HepG2 (cell line): ENCODE data around the gene PIR. TPM values are rescaled to one million over a fixed set of nuclear protein-coding genes. Genes with fewer than 3 reads are reported as not detected.

Experiments
- ATAC-seq: fragments of 200-7000 bp; cut with Tn5 transposase; 3 replicates; pipeline ENCODE4 v1.9.1; 2020; ENCODE audit warnings: mild to moderate bottlenecking, moderate library complexity
- BruUV-seq: library from RNA; stranded (reverse); fragments of 400-500 nt; replicated peaks from 2 replicates; lab custom pipeline; 2021; lab: Mats Ljungman, UMichigan
- CTCF ChIA-PET: fragments of 300-600 bp; formaldehyde crosslinking; extraction: SDS; loops from one replicate; lab custom pipeline; 2021; ENCODE audit warnings: low total read pairs, inconsistent platforms, low intra/inter-chr PET ratio; lab: Yijun Ruan, JAX
- POLR2A ChIA-PET: fragments of 350-600 bp; sonication (Branson Sonifier 250); formaldehyde crosslinking; loops from one replicate; lab custom pipeline; 2020; ENCODE audit warnings: antibody characterized with exemption, inconsistent platforms; lab: Yijun Ruan, JAX
- DNase-seq: peaks from one replicate; pipeline ENCODE4 v3.0.0-alpha.2; 2015; ENCODE audit warnings: low spot score
- FAIRE-seq: peaks from 3 replicates; lab custom pipeline; 2011; peaks lifted over from hg19 to GRCh38; lab: Jason Lieb, UNC
- H2AFZ ChIP-seq: one replicate; pipeline ENCODE4 v1.6.1; 2011; ENCODE audit warnings: low read length, inconsistent platforms
- H3K27ac ChIP-seq: fragments of 300-600 bp; 3 replicates; pipeline ENCODE4 v1.8.0; 2011; ENCODE audit warnings: mixed run types, mild to moderate bottlenecking, mixed read lengths, low read length, inconsistent platforms; ENCODE audit not compliant: insufficient read depth; ENCODE audit errors: extremely low read length
- H3K27me3 ChIP-seq, 2 experiments: fragments of 200-600 bp in 1 of 2; 2 replicates in 1 of 2; 3 replicates in 1 of 2; pipeline versions ENCODE4 v1.6.0 to v1.8.0; 2011; ENCODE audit warnings: low read length in 2 of 2, mild to moderate bottlenecking in 2 of 2, moderate library complexity in 2 of 2, inconsistent platforms in 1 of 2; ENCODE audit not compliant: insufficient read depth in 2 of 2, control insufficient read depth in 1 of 2
- H3K36me3 ChIP-seq, 2 experiments: fragments of 200-600 bp in 1 of 2; replicated peaks in 1 of 2; 2 replicates in 1 of 2; 3 replicates in 1 of 2; pipeline versions ENCODE4 v1.5.1 to v1.8.0; 2011; ENCODE audit warnings: low read length in 2 of 2, inconsistent platforms in 1 of 2; ENCODE audit not compliant: insufficient read depth in 2 of 2, control insufficient read depth in 1 of 2
- H3K4me1 ChIP-seq: 2 replicates; pipeline ENCODE4 v1.5.1; 2012; ENCODE audit warnings: low read length, inconsistent platforms; ENCODE audit not compliant: insufficient read depth
- H3K4me2 ChIP-seq: 2 replicates; pipeline ENCODE4 v1.6.0; 2011; ENCODE audit warnings: low read depth, low read length, inconsistent platforms
- H3K4me3 ChIP-seq, 3 experiments: fragments of 200-600 bp in 1 of 3; sonication (generic), shearing (Covaris generic) in 1 of 3; replicated peaks in 1 of 3; 2 replicates each; pipeline ENCODE4 v1.5.1; 2011 to 2016; ENCODE audit warnings: low read length in 3 of 3, inconsistent platforms in 2 of 3, low read depth in 2 of 3, mild to moderate bottlenecking in 2 of 3, control low read depth in 1 of 3, mixed read lengths in 1 of 3; ENCODE audit not compliant: insufficient read depth in 1 of 3
- H3K79me2 ChIP-seq: one replicate; pipeline ENCODE4 v1.6.1; 2011; ENCODE audit warnings: low read length, inconsistent platforms; ENCODE audit not compliant: insufficient read depth
- H3K9ac ChIP-seq: 2 replicates; pipeline ENCODE4 v1.6.0; 2011; ENCODE audit warnings: mild to moderate bottlenecking, low read depth, low read length, inconsistent platforms; ENCODE audit not compliant: insufficient read depth
- H3K9me3 ChIP-seq: 2 replicates; pipeline ENCODE4 v1.5.1; 2012; ENCODE audit warnings: mild to moderate bottlenecking, low read length
- H4K20me1 ChIP-seq: 2 replicates; pipeline ENCODE4 v1.6.0; 2011; ENCODE audit warnings: inconsistent platforms, mild to moderate bottlenecking, low read length, moderate library complexity; ENCODE audit not compliant: insufficient read depth
- ELK4 ChIP-seq: sonication (generic); formaldehyde crosslinking; IDR thresholded peaks from 2 replicates; pipeline ENCODE4 v1.9.0; 2021; ENCODE audit warnings: missing genetic modification reagents, borderline replicate concordance
- HNRNPUL1 ChIP-seq: fragments of 200-400 bp; formaldehyde crosslinking; IDR thresholded peaks from 2 replicates; pipeline ENCODE4 v1.6.1; 2017; ENCODE audit warnings: low read depth, mild to moderate bottlenecking, low read length, moderate library complexity
- MTF2 ChIP-seq: sonication (generic); formaldehyde crosslinking; IDR thresholded peaks from 2 replicates; pipeline ENCODE4 v1.5.0; 2020; ENCODE audit warnings: missing genetic modification reagents, borderline replicate concordance
- RAD21 ChIP-seq: fragments of 450-650 bp; formaldehyde crosslinking; IDR thresholded peaks from 2 replicates; pipeline ENCODE4 v1.5.0; 2020; ENCODE audit warnings: mild to moderate bottlenecking
- RELA ChIP-seq: sonication (generic); formaldehyde crosslinking; IDR thresholded peaks from 2 replicates; pipeline ENCODE4 v1.4.0; 2020; ENCODE audit warnings: missing genetic modification reagents
- U2AF2 ChIP-seq: fragments of 200-400 bp; formaldehyde crosslinking; IDR thresholded peaks from 2 replicates; pipeline ENCODE4 v1.6.1; 2017; ENCODE audit warnings: low read depth, mild to moderate bottlenecking, low read length
- ZFP37 ChIP-seq: sonication (generic); formaldehyde crosslinking; IDR thresholded peaks from 2 replicates; pipeline ENCODE4 v1.4.0; 2020; ENCODE audit warnings: missing genetic modification reagents, borderline replicate concordance
- ZNF335 ChIP-seq: sonication (generic); formaldehyde crosslinking; IDR thresholded peaks from 2 replicates; pipeline ENCODE4 v1.4.0; 2020; ENCODE audit warnings: missing genetic modification reagents
- ZNF362 ChIP-seq: sonication (generic); formaldehyde crosslinking; IDR thresholded peaks from 2 replicates; pipeline ENCODE4 v1.4.0; 2020; ENCODE audit warnings: missing genetic modification reagents, mild to moderate bottlenecking, borderline replicate concordance
- WGBS: methylation state at CpG from one replicate; pipeline ENCODE4 v1.1.6; 2017; ENCODE audit warnings: low lambda C conversion rate; 5-methylcytosine and 5-hydroxymethylcytosine counted together
- in situ Hi-C: cut with HindIII; loops from 2 replicates; pipeline ENCODE4 v1.10.0; 2017; ENCODE audit warnings: low pct_unique_long_range_greater_than_20kb; ENCODE audit not compliant: extremely low pct_ligation_motif_present
- intact Hi-C: fragments of 100-400 bp; cut with micrococcal nuclease; formaldehyde crosslinking; loops from one replicate; pipeline ENCODE4 v1.10.0; 2022; ENCODE audit not compliant: unreplicated experiment
- polyA plus RNA-seq, 8 experiments: library from polyadenylated mRNA; depleted of rRNA in 3 of 8; stranded (reverse) in 7 of 8; unstranded in 1 of 8; fragments of >200 nt; fragmentation: Illumina TruSeq in 4 of 8; extraction: Trizol in 4 of 8; gene quantifications; 2 replicates each; pipeline versions ENCODE4 v1.2.1 to v1.2.3, GENCODE V29; 2011 to 2016; ENCODE audit warnings: low read depth in 4 of 8, missing spikeins in 1 of 8, mixed read lengths in 1 of 8; ENCODE audit not compliant: insufficient read depth in 1 of 8
- total RNA-seq, 5 experiments: library from RNA; depleted of rRNA; stranded (reverse); fragments of >200 nt; fragmentation: Illumina TruSeq; extraction: Trizol; gene quantifications; 2 replicates each; pipeline ENCODE4 v1.2.3, GENCODE V29; 2016; ENCODE audit warnings: low read depth in 1 of 5

PIR gene
- total and polyA plus RNA-seq, 2 of the 13 experiments (the other 11 are each of a cell fraction or from before 2014, with no cell fraction given), result 12.2 to 38.0 TPM

GRCh38 chrX:15465347-15465746, 27.8 kb downstream of the PIR start:
- DNase-seq (no peak), FAIRE-seq (no peak), ATAC-seq (no peak)
- Histone ChIP-seq H3K79me2 (no peaks in the 10 kb centered on the region), H3K27ac (no peak overlapping the region), H2AFZ (no peak overlapping the region), H3K9me3 (no peaks in the 10 kb centered on the region), H3K4me2 (no peak overlapping the region), H3K9ac (no peak overlapping the region), H3K4me3 (no peak overlapping the region), H4K20me1 (no peaks in the 10 kb centered on the region), H3K27me3 (no peaks in the 10 kb centered on the region), H3K36me3 (no peaks in the 10 kb centered on the region), H3K4me1 (no peaks in the 10 kb centered on the region)
- in situ Hi-C loops, result loop anchor here (10.0 kb wide), 1 partner anchor 121 kb away; no protein-coding TSS in a partner anchor
- ChIA-PET CTCF (no interaction called here), POLR2A (no interaction called here)
- TF ChIP-seq RAD21, result no peak
- no peak for TF ChIP-seq RELA (CRISPR knock-in tag)
- no peak for TF ChIP-seq ZFP37 (CRISPR knock-in tag)
- no peak for TF ChIP-seq ZNF362 (CRISPR knock-in tag)
- no peak for TF ChIP-seq ELK4 (CRISPR knock-in tag)
- no peak for TF ChIP-seq HNRNPUL1
- TF ChIP-seq ZNF335, result no peak
- TF ChIP-seq MTF2, result no peak
- no peak for TF ChIP-seq U2AF2
- WGBS, result 92% methylated on average over 4 of the region's 4 CpGs
- intact Hi-C loops, result loop anchor here (5.0 kb wide), 1 partner anchor 187 kb away; no protein-coding TSS in a partner anchor
- no TSS peak for BruUV-seq
